A673 (cell line): ENCODE results near the gene ZBTB21.

Experiments
- CTCF ChIP-seq: fragments of 300-800, 200-600 bp; sonication (generic); conservative IDR thresholded peaks from 2 replicates; pipeline ENCODE4 v1.5.1; 2017; ENCODE audit warnings: low read depth, mild to moderate bottlenecking, antibody characterized with exemption, low read length, moderate library complexity, mixed read lengths
- EZH2 ChIP-seq: fragments of 200-600 bp; sonication (generic); IDR thresholded peaks from 2 replicates; pipeline ENCODE4 v1.6.1; 2017; ENCODE audit warnings: borderline replicate concordance, low read depth, mild to moderate bottlenecking, mixed read lengths, antibody characterized with exemption, low read length; ENCODE audit not compliant: poor library complexity, severe bottlenecking

DNA sequence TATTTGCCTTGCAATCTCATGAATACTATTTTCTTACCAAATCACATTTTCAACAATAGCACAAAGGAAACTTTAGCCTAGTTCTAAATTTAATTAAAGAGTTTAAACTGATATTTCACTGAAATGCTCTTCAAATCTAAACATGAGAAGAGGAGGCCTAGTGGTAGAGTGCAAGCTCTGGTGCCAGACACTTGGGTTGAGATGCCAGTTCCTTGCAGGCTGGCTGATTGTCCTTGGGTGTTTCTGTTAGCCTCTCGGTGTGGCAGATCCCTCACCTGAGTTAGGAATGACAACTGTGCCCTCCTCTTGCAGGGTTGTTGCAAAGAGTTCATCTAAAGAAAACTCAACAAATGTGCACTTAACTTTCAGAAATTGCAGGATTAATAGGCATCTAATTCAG is 12.5 kb downstream of the ZBTB21 start:
- TF ChIP-seq CTCF (no peak), EZH2 (no peak)
